Neural progenitor cell (in vitro differentiated cells): Measurements from ENCODE around the gene SLC46A2.
A peak's percentile ranks its signal among the peaks of the same experiment; 100 is the strongest.

ENCODE experiments used
- EZH2 ChIP-seq: fragments of 200-600 bp; sonication (generic); IDR thresholded peaks from 2 replicates; pipeline ENCODE4 v1.6.1; 2017; ENCODE audit warnings: antibody characterized with exemption, mild to moderate bottlenecking, moderate library complexity
- TF ChIP-seq, protein P1 (sequence below): fragments of 200-600 bp; sonication (generic); IDR thresholded peaks from 2 replicates; pipeline ENCODE4 v1.5.1; 2017; ENCODE audit warnings: antibody characterized with exemption, mild to moderate bottlenecking

DNA sequence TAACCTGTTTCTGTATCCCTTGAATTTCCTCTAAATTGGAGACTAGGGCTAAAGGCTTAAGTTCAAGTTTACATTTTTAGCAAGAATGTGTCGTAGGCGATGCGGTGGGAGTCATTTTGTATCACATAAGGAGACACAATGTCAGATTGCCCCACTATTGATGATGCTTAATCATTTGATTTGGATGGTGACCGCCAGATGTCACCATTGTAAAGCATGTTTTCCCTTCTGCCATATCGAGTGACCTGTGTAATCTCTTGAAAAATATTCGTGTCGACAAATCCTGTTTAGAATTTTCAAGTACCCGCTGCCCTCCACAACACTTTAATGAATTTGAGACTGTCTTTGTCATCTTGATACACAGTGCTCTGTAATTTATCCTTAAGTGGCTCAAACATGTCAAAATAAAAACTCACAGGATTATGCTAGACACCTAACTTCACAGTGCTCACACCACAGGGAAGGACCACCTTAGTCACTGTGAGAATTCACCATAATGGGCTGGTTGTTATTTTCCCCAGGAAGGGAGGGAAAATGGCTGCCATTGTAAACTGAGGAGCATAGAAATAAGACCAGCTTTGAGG is 34.5 kb upstream of the SLC46A2 start:
- TF ChIP-seq, protein P1, sequence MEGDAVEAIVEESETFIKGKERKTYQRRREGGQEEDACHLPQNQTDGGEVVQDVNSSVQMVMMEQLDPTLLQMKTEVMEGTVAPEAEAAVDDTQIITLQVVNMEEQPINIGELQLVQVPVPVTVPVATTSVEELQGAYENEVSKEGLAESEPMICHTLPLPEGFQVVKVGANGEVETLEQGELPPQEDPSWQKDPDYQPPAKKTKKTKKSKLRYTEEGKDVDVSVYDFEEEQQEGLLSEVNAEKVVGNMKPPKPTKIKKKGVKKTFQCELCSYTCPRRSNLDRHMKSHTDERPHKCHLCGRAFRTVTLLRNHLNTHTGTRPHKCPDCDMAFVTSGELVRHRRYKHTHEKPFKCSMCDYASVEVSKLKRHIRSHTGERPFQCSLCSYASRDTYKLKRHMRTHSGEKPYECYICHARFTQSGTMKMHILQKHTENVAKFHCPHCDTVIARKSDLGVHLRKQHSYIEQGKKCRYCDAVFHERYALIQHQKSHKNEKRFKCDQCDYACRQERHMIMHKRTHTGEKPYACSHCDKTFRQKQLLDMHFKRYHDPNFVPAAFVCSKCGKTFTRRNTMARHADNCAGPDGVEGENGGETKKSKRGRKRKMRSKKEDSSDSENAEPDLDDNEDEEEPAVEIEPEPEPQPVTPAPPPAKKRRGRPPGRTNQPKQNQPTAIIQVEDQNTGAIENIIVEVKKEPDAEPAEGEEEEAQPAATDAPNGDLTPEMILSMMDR: peak; percentile 68
- no peak for TF ChIP-seq EZH2
